Immature natural killer cell (primary cell): ENCODE results near the gene RIPK1. TPM values are rescaled to one million over a fixed set of nuclear protein-coding genes. Genes with fewer than 3 reads are reported as not detected.
A peak's percentile ranks its signal among the peaks of the same experiment; 100 is the strongest.
"Not testable (repeated sequence)": the region's sequence is repeated elsewhere in the genome, so short reads cannot be mapped to it uniquely, and the experiment has no call there.

Experiments used
- DNase-seq, 3 donors: peaks; one replicate each; pipeline ENCODE4 v3.0.0; 2022; ENCODE audit warnings: mixed read lengths in 1 of 3
- H3K27ac Mint-ChIP-seq, 6 donors: one replicate each; pipeline ENCODE4 v1.8.0; 2020; ENCODE audit warnings: mixed read lengths in 6 of 6, mild to moderate bottlenecking in 5 of 6, inconsistent platforms in 4 of 6, moderate library complexity in 3 of 6
- H3K27me3 Mint-ChIP-seq, 3 donors: one replicate each; pipeline ENCODE4 v1.8.0; 2020 to 2021; ENCODE audit warnings: low read depth in 3 of 3, mild to moderate bottlenecking in 3 of 3, mixed read lengths in 3 of 3, moderate library complexity in 3 of 3, inconsistent platforms in 1 of 3
- H3K36me3 Mint-ChIP-seq, 3 donors: one replicate each; pipeline ENCODE4 v1.8.0; 2020; ENCODE audit warnings: mixed read lengths in 3 of 3, inconsistent platforms in 2 of 3, mild to moderate bottlenecking in 2 of 3
- H3K4me1 Mint-ChIP-seq, 2 donors: one replicate each; pipeline ENCODE4 v1.8.0; 2020; ENCODE audit warnings: inconsistent platforms in 2 of 2, mild to moderate bottlenecking in 2 of 2, mixed read lengths in 2 of 2, moderate library complexity in 1 of 2
- H3K4me3 Mint-ChIP-seq, 5 donors: one replicate each; pipeline ENCODE4 v1.8.0; 2020; ENCODE audit warnings: mild to moderate bottlenecking in 5 of 5, mixed read lengths in 5 of 5, inconsistent platforms in 3 of 5, moderate library complexity in 3 of 5
- H3K9me3 Mint-ChIP-seq, 6 donors: one replicate each; pipeline ENCODE4 v1.8.0; 2020; ENCODE audit warnings: mild to moderate bottlenecking in 6 of 6, mixed read lengths in 6 of 6, inconsistent platforms in 4 of 6, moderate library complexity in 3 of 6
- polyA plus RNA-seq, 3 donors: library from polyadenylated mRNA; unstranded; fragments of 300-500 nt; fragmentation: Illumina TruSeq; gene quantifications; one replicate each; pipeline ENCODE4 v1.2.3, GENCODE V29; 2021

Gene RIPK1
- polyA plus RNA-seq, 3 donors from 2014 or later = 13.8 to 32.6 (median 23.5) TPM

GRCh38 chr6:3156184-3157130, 88.2 kb downstream of the RIPK1 start:
- H3K9me3 Mint-ChIP-seq, H3K36me3 Mint-ChIP-seq: not testable (repeated sequence)
- DNase-seq = peak; percentile 30 to 39 (median 36)
- Mint-ChIP-seq H3K27me3 (peaks cover 11 to 19% (median 15%) of the 10 kb centered on the region in 3 donors), H3K27ac (peak overlapping the region in 5 of 6 donors; percentile 80 to 90 (median 83)), H3K4me3 (peak overlapping the region; percentile 89 to 94 (median 91)), H3K4me1 (peaks cover 14 to 18% of the 10 kb centered on the region in 2 donors)

- Mint-ChIP-seq H3K4me1 (peaks cover 14 to 18% of the 10 kb centered on the region in 2 donors), H3K27me3 (peaks cover 15 to 20% (median 19%) of the 10 kb centered on the region in 3 donors), H3K36me3 (peaks cover 0 to 4% (median 0%) of the 10 kb centered on the region in 3 donors), H3K27ac (peak within 1 kb of the TSS; percentile 76 to 95 (median 83)), H3K4me3 (peak within 1 kb of the TSS; percentile 89 to 94 (median 91)), H3K9me3 (no peaks in the 10 kb centered on the region)
- DNase-seq = peak; percentile 88 to 91 (median 90)
Measured at GRCh38 chr6:3157131-3157933, 89.0 kb downstream of the RIPK1 start, which contains the start of gene TUBB2A. Gene TUBB2A (minus strand): TSS chr6:3157544. CDS start chr6:3157463, 81 bp downstream.

- peaks cover 23 to 27% of the 10 kb centered on the region in 2 donors for H3K4me1 Mint-ChIP-seq
- peaks cover 18 to 25% (median 23%) of the 10 kb centered on the region in 3 donors for H3K27me3 Mint-ChIP-seq
- peak in 2 of 3 donors; percentile 12 to 39 for DNase-seq
- H3K27ac Mint-ChIP-seq = peak overlapping the region in 1 of 6 donors; percentile 66
- H3K36me3 Mint-ChIP-seq = no peaks in the 10 kb centered on the region
- H3K4me3 Mint-ChIP-seq = peak overlapping the region in 3 of 5 donors; percentile 3 to 14 (median 14)
- no peaks in the 10 kb centered on the region for H3K9me3 Mint-ChIP-seq
Measured at GRCh38 chr6:3159805-3160781, 91.8 kb downstream of the RIPK1 start.

GRCh38 chr6:3162067-3162497, 93.8 kb downstream of the RIPK1 start:
- Mint-ChIP-seq H3K4me3 (peak overlapping the region; percentile 52 to 76 (median 73)), H3K4me1 (peaks cover 17 to 18% of the 10 kb centered on the region in 2 donors), H3K27me3 (peaks cover 12 to 20% (median 15%) of the 10 kb centered on the region in 3 donors), H3K36me3 (no peaks in the 10 kb centered on the region), H3K27ac (peak overlapping the region in 1 of 6 donors; percentile 0), H3K9me3 (no peaks in the 10 kb centered on the region)
- no peak for DNase-seq

GRCh38 chr6:3162565-3163247, 94.4 kb downstream of the RIPK1 start:
- Mint-ChIP-seq H3K9me3 (no peaks in the 10 kb centered on the region), H3K4me1 (peaks cover 17 to 18% of the 10 kb centered on the region in 2 donors), H3K4me3 (peak overlapping the region; percentile 78 to 87 (median 79)), H3K27me3 (peaks cover 12 to 20% (median 17%) of the 10 kb centered on the region in 3 donors), H3K27ac (peak overlapping the region in 2 of 6 donors; percentile 22 to 24), H3K36me3 (no peaks in the 10 kb centered on the region)
- DNase-seq = peak; percentile 30 to 46 (median 40)

- Mint-ChIP-seq H3K4me1 (peaks cover 14 to 15% of the 10 kb centered on the region in 2 donors), H3K27me3 (peaks cover 10 to 18% (median 14%) of the 10 kb centered on the region in 3 donors), H3K27ac (peak overlapping the region in 1 of 6 donors; percentile 37), H3K36me3 (no peaks in the 10 kb centered on the region), H3K9me3 (no peaks in the 10 kb centered on the region), H3K4me3 (peak overlapping the region; percentile 78 to 87 (median 79))
- DNase-seq = no peak
Measured at GRCh38 chr6:3163248-3163594, 94.9 kb downstream of the RIPK1 start.

- Mint-ChIP-seq H3K4me1 (peaks cover 9 to 13% of the 10 kb centered on the region in 2 donors), H3K36me3 (no peaks in the 10 kb centered on the region), H3K4me3 (peak overlapping the region in 1 of 5 donors; percentile 30), H3K27me3 (peaks cover 8 to 17% (median 9%) of the 10 kb centered on the region in 3 donors), H3K27ac (no peak overlapping the region), H3K9me3 (no peaks in the 10 kb centered on the region)
- no peak for DNase-seq
Measured at GRCh38 chr6:3164388-3164787, 96.1 kb downstream of the RIPK1 start.

Other genes with a start within 250 kb of the RIPK1 start
- gene SERPINB1, start 226.6 kb upstream of the RIPK1 start, polyA plus RNA-seq = 100 to 1,000 TPM; 108 to 164 (median 162) TPM
- 10 to 100 TPM; 20.7 to 50.4 (median 21.7) TPM for gene SERPINB9, start 165.2 kb upstream of the RIPK1 start, polyA plus RNA-seq
- gene SERPINB6, start 96.9 kb upstream of the RIPK1 start, polyA plus RNA-seq = 100 to 1,000 TPM; 196 to 243 (median 199) TPM
- gene NQO2, start 68.6 kb upstream of the RIPK1 start, polyA plus RNA-seq = 10 to 100 TPM; 55.5 to 74.7 (median 67.9) TPM
- gene BPHL, start 50.2 kb downstream of the RIPK1 start, polyA plus RNA-seq = 1 to 10 TPM; 7.5 to 9.7 (median 9.1) TPM
- gene TUBB2A, start 89.0 kb downstream of the RIPK1 start, polyA plus RNA-seq = 1 to 10 TPM; 1.4 to 3.8 (median 2.9) TPM
- gene TUBB2B, start 159.2 kb downstream of the RIPK1 start, polyA plus RNA-seq = under 1 TPM in 1 of 3 donors, not detected in 2; 0.11 TPM
- gene PSMG4, start 190.5 kb downstream of the RIPK1 start, polyA plus RNA-seq = 10 to 100 TPM; 28.6 to 45.7 (median 29.6) TPM